CD4-positive, alpha-beta T cell (primary cell): ENCODE data around the gene CSNK1E. TPM values are rescaled to one million over a fixed set of nuclear protein-coding genes. Genes with fewer than 3 reads are reported as not detected.
A peak's percentile ranks its signal among the peaks of the same experiment; 100 is the strongest.

Experiments used
- ATAC-seq: fragments of 200-7000 bp; cut with Tn5 transposase; one replicate; pipeline ENCODE4 v1.10.0; 2022; ENCODE audit warnings: mild to moderate bottlenecking; ENCODE audit not compliant: poor library complexity
- CTCF ChIA-PET: fragments of 350-600 bp; sonication (Branson Sonifier 250); formaldehyde crosslinking; loops from one replicate; lab custom pipeline; 2021; ENCODE audit warnings: antibody characterized with exemption, inconsistent platforms; lab: Charles Lee
- POLR2A ChIA-PET: fragments of 350-600 bp; sonication (Branson Sonifier 250); formaldehyde crosslinking; loops from one replicate; lab custom pipeline; 2021; ENCODE audit warnings: antibody characterized with exemption, inconsistent platforms; lab: Charles Lee
- DNase-seq, 14 experiments: peaks; one replicate each; pipeline ENCODE4 v3.0.0-alpha.2; 2013 to 2020; ENCODE audit warnings: mixed read lengths in 2 of 14
- H3K27ac ChIP-seq, 2 donors: one replicate each; pipeline versions ENCODE4 v1.5.1 to v1.7.0; 2013; ENCODE audit warnings: low read length in 2 of 2, low read depth in 1 of 2, mild to moderate bottlenecking in 1 of 2
- H3K27me3 ChIP-seq, 2 experiments: 1 replicate in 1 of 2; 2 replicates in 1 of 2; pipeline versions ENCODE4 v1.6.1 to v1.7.0; 2013; ENCODE audit warnings: low read length in 2 of 2, control low read depth in 1 of 2, mild to moderate bottlenecking in 1 of 2, moderate library complexity in 1 of 2; ENCODE audit not compliant: insufficient read depth in 2 of 2, control insufficient read depth in 1 of 2
- H3K36me3 ChIP-seq: one replicate; pipeline ENCODE4 v1.6.1; 2013; ENCODE audit warnings: low read length, control low read depth; ENCODE audit not compliant: insufficient read depth
- H3K4me1 ChIP-seq: one replicate; pipeline ENCODE4 v1.6.1; 2013; ENCODE audit warnings: low read length, control low read depth; ENCODE audit not compliant: insufficient read depth
- H3K4me3 ChIP-seq: one replicate; pipeline ENCODE4 v1.5.1; 2013; ENCODE audit warnings: mild to moderate bottlenecking, low read length, moderate library complexity
- H3K9me3 ChIP-seq, 2 experiments: 1 replicate in 1 of 2; 2 replicates in 1 of 2; pipeline versions ENCODE4 v1.6.1 to v1.7.0; 2013; ENCODE audit warnings: low read length in 2 of 2, mild to moderate bottlenecking in 2 of 2, control low read depth in 1 of 2, moderate library complexity in 1 of 2; ENCODE audit not compliant: control insufficient read depth in 1 of 2, insufficient read depth in 1 of 2
- H3K27ac Mint-ChIP-seq: one replicate; pipeline ENCODE4 v1.8.0; 2020; ENCODE audit warnings: mixed read lengths
- H3K27me3 Mint-ChIP-seq: one replicate; pipeline ENCODE4 v1.8.0; 2021; ENCODE audit warnings: mixed read lengths
- H3K36me3 Mint-ChIP-seq: one replicate; pipeline ENCODE4 v1.8.0; 2021; ENCODE audit warnings: low read depth, mixed read lengths
- H3K4me1 Mint-ChIP-seq: one replicate; pipeline ENCODE4 v1.8.0; 2021; ENCODE audit warnings: low read depth, mixed read lengths
- H3K4me3 Mint-ChIP-seq: one replicate; pipeline ENCODE4 v1.8.0; 2020; ENCODE audit warnings: mild to moderate bottlenecking, mixed read lengths
- H3K9me3 Mint-ChIP-seq: one replicate; pipeline ENCODE4 v1.8.0; 2020; ENCODE audit warnings: mixed read lengths
- CTCF ChIP-seq: fragments of 200-600 bp; IDR thresholded peaks from one replicate; pipeline ENCODE4 v1.8.0; 2022; ENCODE audit warnings: antibody characterized with exemption, mild to moderate bottlenecking
- intact Hi-C, 2 experiments: fragments of 100-400 bp; cut with DNase I in 1 of 2; cut with micrococcal nuclease in 1 of 2; formaldehyde crosslinking; loops; one replicate each; pipeline versions ENCODE4 v1.15.1 to v1.9.0; 2023 to 2025; cut with DNase I, micrococcal nuclease
- total RNA-seq, 174 experiments: library from RNA in 2 of 174; stranded (reverse) in 2 of 174; gene quantifications; one replicate each; pipeline ENCODE4 v1.2.3 and lab custom pipeline; 2021 to 2026

CSNK1E gene
- total RNA-seq, 2 experiments from 2014 or later = 208 to 217 TPM

- Mint-ChIP-seq H3K4me1 (peaks cover 61% of the 10 kb centered on the region), H3K27ac (peak overlapping the region; percentile 51), H3K36me3 (peaks cover 24% of the 10 kb centered on the region), H3K9me3 (no peaks in the 10 kb centered on the region), H3K4me3 (no peak overlapping the region), H3K27me3 (no peaks in the 10 kb centered on the region)
- DNase-seq = peak; percentile 17 to 65 (median 33)
- H3K27ac ChIP-seq = no peak overlapping the region
- CTCF ChIA-PET = interaction anchor here (1.0 kb wide), 1 partner anchor 8 kb away, joined by 3 read pairs; no protein-coding TSS in a partner anchor
- no peak overlapping the region for H3K4me3 ChIP-seq
- POLR2A ChIA-PET = no interaction called here
- H3K4me1 ChIP-seq = peaks cover 58% of the 10 kb centered on the region
- no peaks in the 10 kb centered on the region for H3K9me3 ChIP-seq
- peak; percentile 48 for TF ChIP-seq CTCF
- H3K27me3 ChIP-seq = no peaks in the 10 kb centered on the region
- no peak for ATAC-seq
- intact Hi-C loops = loop anchor here (2.0 to 10.0 kb wide), 2 partner anchors 57 to 91 kb away; partner anchors contain the start of gene MAFF (in 1 of the 2)
- no peaks in the 10 kb centered on the region for H3K36me3 ChIP-seq
Measured at GRCh38 chr22:38262051-38262795, 55.0 kb downstream of the CSNK1E start.

- intact Hi-C loops = loop anchor here in 1 of 2 experiments (10.0 kb wide), 1 partner anchor 56 kb away; the partner anchor contains the start of gene MAFF
- POLR2A ChIA-PET = no interaction called here
- ATAC-seq = peak; percentile 20
- peak overlapping the region; percentile 50 for H3K27ac Mint-ChIP-seq
- Histone ChIP-seq H3K36me3 (no peaks in the 10 kb centered on the region), H3K4me3 (no peak overlapping the region), H3K4me1 (peaks cover 46% of the 10 kb centered on the region), H3K9me3 (no peaks in the 10 kb centered on the region), H3K27ac (peak overlapping the region in 1 of 2 donors; percentile 17), H3K27me3 (no peaks in the 10 kb centered on the region)
- peaks cover 50% of the 10 kb centered on the region for H3K4me1 Mint-ChIP-seq
- no peak for TF ChIP-seq CTCF
- H3K27me3 Mint-ChIP-seq = no peaks in the 10 kb centered on the region
- no peaks in the 10 kb centered on the region for H3K9me3 Mint-ChIP-seq
- CTCF ChIA-PET = interaction anchor here (0.6 kb wide), 1 partner anchor 160 kb away, joined by 5 read pairs; no protein-coding TSS in a partner anchor
- peak in 1 of 14 experiments; percentile 7 for DNase-seq
- peaks cover 24% of the 10 kb centered on the region for H3K36me3 Mint-ChIP-seq
- no peak overlapping the region for H3K4me3 Mint-ChIP-seq
Measured at GRCh38 chr22:38260761-38261681, 56.2 kb downstream of the CSNK1E start.

- Histone ChIP-seq H3K4me3 (no peak overlapping the region), H3K4me1 (peaks cover 31% of the 10 kb centered on the region), H3K9me3 (no peaks in the 10 kb centered on the region), H3K36me3 (no peaks in the 10 kb centered on the region), H3K27me3 (no peaks in the 10 kb centered on the region), H3K27ac (no peak overlapping the region)
- ChIA-PET POLR2A (no interaction called here), CTCF (no interaction called here)
- peaks cover 38% of the 10 kb centered on the region for H3K4me1 Mint-ChIP-seq
- peaks cover 18% of the 10 kb centered on the region for H3K36me3 Mint-ChIP-seq
- TF ChIP-seq CTCF = no peak
- no peak overlapping the region for H3K4me3 Mint-ChIP-seq
- H3K9me3 Mint-ChIP-seq = no peaks in the 10 kb centered on the region
- peak overlapping the region; percentile 65 for H3K27ac Mint-ChIP-seq
- DNase-seq (no peak), ATAC-seq (no peak)
- H3K27me3 Mint-ChIP-seq = no peaks in the 10 kb centered on the region
- intact Hi-C loops = no loop called here
Measured at GRCh38 chr22:38259370-38259769, 57.9 kb downstream of the CSNK1E start.
